Glutamatergic neuron (in vitro differentiated cells): Measurements from ENCODE around the gene HRH2. TPM values are rescaled to one million over a fixed set of nuclear protein-coding genes. Genes with fewer than 3 reads are reported as not detected.

ENCODE experiments used
- DNase-seq: peaks from one replicate; pipeline ENCODE4 v3.0.0; 2022
- H3K27ac Mint-ChIP-seq: one replicate; pipeline ENCODE4 v1.8.0; 2020; ENCODE audit warnings: mild to moderate bottlenecking, mixed read lengths, inconsistent platforms; ENCODE audit not compliant: unreplicated experiment
- H3K27me3 Mint-ChIP-seq: one replicate; pipeline ENCODE4 v1.8.0; 2020; ENCODE audit warnings: mild to moderate bottlenecking, moderate library complexity, mixed read lengths, inconsistent platforms; ENCODE audit not compliant: unreplicated experiment
- H3K36me3 Mint-ChIP-seq: one replicate; pipeline ENCODE4 v1.8.0; 2020; ENCODE audit warnings: mild to moderate bottlenecking, mixed read lengths, inconsistent platforms; ENCODE audit not compliant: unreplicated experiment
- H3K4me1 Mint-ChIP-seq: one replicate; pipeline ENCODE4 v1.8.0; 2020; ENCODE audit warnings: mild to moderate bottlenecking, low read depth, mixed read lengths, inconsistent platforms; ENCODE audit not compliant: unreplicated experiment
- H3K4me3 Mint-ChIP-seq: one replicate; pipeline ENCODE4 v1.8.0; 2020; ENCODE audit warnings: mild to moderate bottlenecking, mixed read lengths, inconsistent platforms; ENCODE audit not compliant: unreplicated experiment
- H3K9me3 Mint-ChIP-seq: one replicate; pipeline ENCODE4 v1.8.0; 2020; ENCODE audit warnings: mild to moderate bottlenecking, moderate library complexity, mixed read lengths, inconsistent platforms; ENCODE audit not compliant: unreplicated experiment
- total RNA-seq: library from RNA; stranded (reverse); fragmentation: NEBNext Ultra II Directional; extraction: Animal tissue kit (Norgen Biotek cat#: 25700); gene quantifications from one replicate; pipeline ENCODE4 v1.2.1, GENCODE V29; 2021; ENCODE audit not compliant: unreplicated experiment
- TF ChIP-seq, protein P1 (sequence below): fragments of 200-600 bp; sonication (generic); IDR thresholded peaks from one replicate; pipeline ENCODE4 v1.5.0; 2021; ENCODE audit not compliant: partially characterized antibody, unreplicated experiment

The HRH2 gene
- total RNA-seq, 1 donor from 2014 or later: not detected

DNA sequence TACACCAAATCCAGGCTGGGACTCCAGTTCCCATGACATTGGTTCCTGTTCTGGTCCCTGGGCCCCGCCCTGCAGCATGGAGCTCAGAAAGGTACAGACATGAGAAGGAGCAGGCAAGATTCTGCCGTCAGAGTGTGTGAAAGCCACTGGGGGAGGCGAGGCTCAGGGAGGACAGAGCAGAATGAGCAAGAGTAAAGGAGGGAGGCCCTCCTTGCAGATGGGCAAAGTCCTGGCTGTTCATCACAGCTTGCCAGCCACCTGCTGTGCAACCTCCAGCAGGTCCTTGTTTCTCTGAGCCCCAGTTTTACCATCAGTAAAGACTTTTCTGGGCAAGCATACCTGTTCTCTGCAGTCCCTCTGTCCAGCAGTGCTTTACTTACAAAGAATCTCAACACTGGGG lies 73.3 kb downstream of the HRH2 start:
- Mint-ChIP-seq H3K4me1 (peaks cover 30% of the 10 kb centered on the region), H3K36me3 (no peaks in the 10 kb centered on the region), H3K4me3 (no peak overlapping the region), H3K27me3 (peaks cover 12% of the 10 kb centered on the region), H3K27ac (no peak overlapping the region), H3K9me3 (peaks cover 12% of the 10 kb centered on the region)
- DNase-seq: no peak
- TF ChIP-seq, protein P1, sequence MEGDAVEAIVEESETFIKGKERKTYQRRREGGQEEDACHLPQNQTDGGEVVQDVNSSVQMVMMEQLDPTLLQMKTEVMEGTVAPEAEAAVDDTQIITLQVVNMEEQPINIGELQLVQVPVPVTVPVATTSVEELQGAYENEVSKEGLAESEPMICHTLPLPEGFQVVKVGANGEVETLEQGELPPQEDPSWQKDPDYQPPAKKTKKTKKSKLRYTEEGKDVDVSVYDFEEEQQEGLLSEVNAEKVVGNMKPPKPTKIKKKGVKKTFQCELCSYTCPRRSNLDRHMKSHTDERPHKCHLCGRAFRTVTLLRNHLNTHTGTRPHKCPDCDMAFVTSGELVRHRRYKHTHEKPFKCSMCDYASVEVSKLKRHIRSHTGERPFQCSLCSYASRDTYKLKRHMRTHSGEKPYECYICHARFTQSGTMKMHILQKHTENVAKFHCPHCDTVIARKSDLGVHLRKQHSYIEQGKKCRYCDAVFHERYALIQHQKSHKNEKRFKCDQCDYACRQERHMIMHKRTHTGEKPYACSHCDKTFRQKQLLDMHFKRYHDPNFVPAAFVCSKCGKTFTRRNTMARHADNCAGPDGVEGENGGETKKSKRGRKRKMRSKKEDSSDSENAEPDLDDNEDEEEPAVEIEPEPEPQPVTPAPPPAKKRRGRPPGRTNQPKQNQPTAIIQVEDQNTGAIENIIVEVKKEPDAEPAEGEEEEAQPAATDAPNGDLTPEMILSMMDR: no peak

DNA sequence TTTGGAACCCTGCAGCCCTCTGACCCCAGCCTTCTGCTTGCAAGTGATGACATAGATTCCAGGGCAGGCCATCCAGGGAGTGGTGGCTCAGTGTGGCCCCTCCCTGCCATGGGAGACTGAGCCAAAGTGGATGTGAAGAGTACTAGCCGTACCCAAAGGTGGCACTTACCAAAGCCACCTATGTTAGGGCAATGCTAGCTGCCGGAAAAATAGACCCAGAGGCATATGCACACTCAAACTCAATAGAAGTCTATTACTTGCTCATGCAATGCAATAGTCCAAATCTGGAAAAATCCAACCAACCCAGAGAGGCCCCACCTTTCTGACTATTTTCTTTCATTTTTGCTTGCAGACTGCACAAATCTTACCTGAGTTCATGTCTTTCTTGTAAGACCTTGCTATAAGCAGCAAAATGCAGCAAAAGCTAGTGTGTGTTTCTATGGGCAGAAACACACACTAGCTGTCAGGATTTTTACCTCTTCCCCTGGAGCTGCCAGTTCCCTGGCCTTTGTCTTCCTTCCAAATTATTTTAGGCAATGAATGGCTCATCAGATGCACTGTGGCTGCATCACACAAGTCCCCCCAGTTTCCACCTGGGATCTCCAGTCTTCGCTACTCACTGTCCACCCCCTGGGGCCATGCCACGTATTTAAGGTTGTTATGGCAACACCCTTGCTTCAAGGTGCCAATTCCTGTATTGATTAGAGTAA lies 74.0 kb downstream of the HRH2 start:
- H3K36me3 Mint-ChIP-seq: no peaks in the 10 kb centered on the region
- H3K9me3 Mint-ChIP-seq: peaks cover 12% of the 10 kb centered on the region
- H3K4me1 Mint-ChIP-seq: peaks cover 30% of the 10 kb centered on the region
- no peak overlapping the region for H3K27ac Mint-ChIP-seq
- peaks cover 12% of the 10 kb centered on the region for H3K27me3 Mint-ChIP-seq
- H3K4me3 Mint-ChIP-seq: no peak overlapping the region
- no peak for DNase-seq
- TF ChIP-seq, protein P1: no peak

DNA sequence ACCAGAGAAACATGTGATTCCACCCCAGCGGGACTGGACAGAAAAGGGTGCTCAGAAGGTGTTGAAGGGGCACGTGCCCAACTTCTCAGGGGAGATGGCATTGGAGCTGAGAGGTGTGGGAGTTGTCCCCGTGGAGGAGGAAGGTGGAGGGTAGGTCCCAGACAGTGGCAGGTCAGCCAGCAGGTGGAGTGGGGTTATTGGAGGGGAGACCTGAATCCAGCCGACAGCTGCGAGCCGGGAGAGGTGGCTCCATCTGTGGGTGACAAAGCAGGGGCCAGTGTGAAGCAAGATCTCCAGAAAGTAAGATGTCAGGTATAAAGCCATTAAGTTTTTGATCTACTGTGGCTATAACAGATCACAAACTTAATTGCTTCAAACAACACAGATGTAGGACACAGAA lies 75.1 kb downstream of the HRH2 start:
- H3K4me3 Mint-ChIP-seq: no peak overlapping the region

DNA sequence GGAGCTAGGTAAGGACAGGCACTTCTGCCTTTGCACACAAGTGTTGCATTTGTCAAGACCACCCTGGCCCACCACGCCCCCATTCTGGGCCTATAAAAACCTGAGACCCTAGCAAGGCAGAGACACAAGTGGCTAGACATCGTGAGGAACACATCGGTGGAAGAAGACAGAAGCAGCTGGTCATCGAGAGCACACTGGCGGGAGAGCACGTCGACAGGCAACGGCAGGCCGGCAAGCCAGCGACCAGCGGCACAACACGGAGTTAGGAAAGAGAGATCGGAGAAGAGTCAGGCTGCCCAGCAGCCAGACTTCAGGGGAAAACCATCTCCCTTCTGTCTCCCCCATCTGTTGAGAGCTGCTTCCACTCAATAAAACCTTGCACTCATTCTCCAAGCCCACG lies 76.1 kb downstream of the HRH2 start:
- peak overlapping the region; percentile 73 for H3K27ac Mint-ChIP-seq
- no peak for DNase-seq
- TF ChIP-seq, protein P1: no peak
- peak overlapping the region; percentile 20 for H3K4me3 Mint-ChIP-seq
- H3K27me3 Mint-ChIP-seq: peaks cover 15% of the 10 kb centered on the region
- H3K4me1 Mint-ChIP-seq: peaks cover 30% of the 10 kb centered on the region
- H3K36me3 Mint-ChIP-seq: no peaks in the 10 kb centered on the region
- H3K9me3 Mint-ChIP-seq: peaks cover 9% of the 10 kb centered on the region

More for the DNA sequence above, 75.1 kb downstream of the HRH2 start:
- no peak for DNase-seq
- TF ChIP-seq, protein P1: no peak
- Mint-ChIP-seq H3K9me3 (peaks cover 9% of the 10 kb centered on the region), H3K27ac (no peak overlapping the region), H3K36me3 (no peaks in the 10 kb centered on the region), H3K27me3 (peaks cover 14% of the 10 kb centered on the region), H3K4me1 (peaks cover 30% of the 10 kb centered on the region)

DNA sequence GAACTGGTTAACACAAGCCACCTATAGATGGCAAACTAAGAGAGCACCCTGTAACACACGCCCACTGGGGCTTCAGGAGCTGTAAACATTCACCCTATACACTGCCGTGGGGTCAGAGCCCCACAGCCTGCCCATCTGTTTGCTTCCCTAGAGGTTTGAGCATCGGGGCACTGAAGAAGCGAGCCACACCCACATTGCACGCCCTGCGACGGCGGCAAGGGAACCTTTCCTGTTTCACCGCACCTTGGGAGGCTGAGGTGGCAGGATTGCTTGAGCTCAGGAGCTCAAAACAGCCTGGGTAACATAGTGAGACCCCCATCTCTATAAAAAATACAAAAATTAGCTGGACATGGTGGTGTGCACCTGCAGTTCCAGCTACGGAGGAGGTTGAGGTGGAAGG lies 76.6 kb downstream of the HRH2 start:
- TF ChIP-seq, protein P1: no peak
- Mint-ChIP-seq H3K27ac (peak overlapping the region; percentile 52), H3K4me1 (peaks cover 30% of the 10 kb centered on the region), H3K36me3 (no peaks in the 10 kb centered on the region), H3K27me3 (peaks cover 16% of the 10 kb centered on the region), H3K9me3 (peaks cover 9% of the 10 kb centered on the region), H3K4me3 (peak overlapping the region; percentile 20)
- DNase-seq: no peak
